NCI-H1694 (cell line): ENCODE results near the gene WASF2.
A peak's percentile ranks its signal among the peaks of the same experiment; 100 is the strongest.
"Not testable (repeated sequence)": the region's sequence is repeated elsewhere in the genome, so short reads cannot be mapped to it uniquely, and the experiment has no call there.

ENCODE experiments used
- DNase-seq: peaks from one replicate; lab custom pipeline; 2025; lab: John Stamatoyannopoulos, UW

Gene WASF2

GRCh38 chr1:27521861-27522431 lies 32.0 kb upstream of the WASF2 start:
- DNase-seq, result peak; percentile 56

- DNase-seq, result peak; percentile 61
Observed at GRCh38 chr1:27521336-27521831, 31.4 kb upstream of the WASF2 start.

DNA sequence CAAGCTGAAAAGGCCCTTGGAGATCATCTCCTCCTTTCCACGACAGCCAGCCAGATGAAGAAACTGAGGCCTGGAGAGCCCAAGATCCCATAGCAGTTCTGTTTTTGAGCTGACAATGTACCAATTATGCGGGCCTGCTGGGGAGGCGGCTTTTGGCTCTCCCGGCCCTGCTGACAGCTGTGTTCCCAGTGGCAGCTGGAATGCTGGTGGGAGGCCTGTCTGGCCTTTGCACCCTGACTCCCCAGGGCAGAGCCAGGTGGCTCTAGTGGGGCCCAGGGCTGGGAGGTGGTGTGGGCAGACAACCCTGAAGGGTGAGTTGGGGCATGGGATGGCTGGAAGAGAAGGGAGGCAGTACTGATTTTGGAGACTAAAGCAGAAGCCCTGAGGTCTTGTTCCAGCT lies 30.7 kb upstream of the WASF2 start:
- no peak for DNase-seq

GRCh38 chr1:27519331-27520258 lies 29.6 kb upstream of the WASF2 start:
- peak; percentile 28 for DNase-seq

DNA sequence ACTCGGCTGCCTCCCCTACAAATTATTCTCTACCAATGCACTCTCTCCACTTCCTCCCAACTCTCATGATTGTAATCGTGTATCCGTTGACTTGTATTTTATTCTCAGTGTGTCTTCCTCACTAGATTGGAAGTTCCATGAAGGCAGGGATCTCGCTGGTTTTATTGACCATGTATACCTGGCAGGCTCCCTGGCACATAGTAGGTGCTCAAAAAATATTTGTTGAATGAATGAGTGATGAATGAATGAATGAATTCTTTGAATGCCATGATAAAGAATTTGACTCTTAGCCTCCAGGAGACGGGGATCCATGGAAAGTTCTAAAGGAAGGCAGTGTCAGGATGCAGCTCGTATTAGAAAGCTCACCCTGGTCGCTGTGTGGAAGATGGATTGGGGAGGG lies 28.8 kb upstream of the WASF2 start:
- DNase-seq, result no peak

DNA sequence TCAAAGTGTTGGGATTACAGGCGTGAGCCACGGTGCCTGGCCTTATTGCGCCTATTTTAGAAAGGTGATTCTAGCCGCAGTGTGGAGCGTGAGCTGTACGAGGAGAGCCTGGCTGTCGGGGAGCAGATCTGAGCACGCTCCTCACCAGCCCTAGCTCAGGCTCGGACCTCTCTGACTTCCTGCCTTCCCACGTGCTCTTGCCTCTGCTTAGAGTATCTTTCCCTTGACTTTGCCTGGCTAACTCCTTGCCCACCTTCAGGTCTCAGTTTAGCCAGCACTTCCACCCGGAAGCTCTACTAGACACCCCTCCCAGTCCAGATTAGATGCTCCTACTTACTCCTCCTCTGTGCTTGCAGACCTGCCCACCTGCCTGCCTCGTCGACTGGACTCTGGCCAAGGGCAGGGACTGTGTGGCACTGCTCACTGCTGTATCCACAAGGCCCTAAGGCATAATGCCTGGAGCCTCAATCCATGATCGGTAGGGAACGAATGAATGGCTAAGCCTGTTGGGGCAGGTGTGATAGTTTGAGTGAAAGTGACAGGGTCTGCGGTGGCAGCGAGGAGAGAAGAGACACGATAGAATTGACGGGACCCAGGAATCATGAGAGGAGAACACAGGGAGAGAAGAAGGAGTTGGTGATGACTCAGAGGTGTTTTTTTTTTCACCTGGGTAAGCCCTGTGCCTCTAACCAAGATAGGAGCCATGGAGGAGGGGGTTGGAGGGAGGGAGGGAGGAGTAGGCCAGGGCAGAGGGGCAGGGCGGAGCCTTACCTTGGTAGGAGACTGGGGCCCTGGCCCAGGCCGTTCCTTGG lies 28.1 kb upstream of the WASF2 start:
- DNase-seq, result no peak

- DNase-seq, result no peak
Observed at GRCh38 chr1:27517301-27517700, 27.3 kb upstream of the WASF2 start.

DNA sequence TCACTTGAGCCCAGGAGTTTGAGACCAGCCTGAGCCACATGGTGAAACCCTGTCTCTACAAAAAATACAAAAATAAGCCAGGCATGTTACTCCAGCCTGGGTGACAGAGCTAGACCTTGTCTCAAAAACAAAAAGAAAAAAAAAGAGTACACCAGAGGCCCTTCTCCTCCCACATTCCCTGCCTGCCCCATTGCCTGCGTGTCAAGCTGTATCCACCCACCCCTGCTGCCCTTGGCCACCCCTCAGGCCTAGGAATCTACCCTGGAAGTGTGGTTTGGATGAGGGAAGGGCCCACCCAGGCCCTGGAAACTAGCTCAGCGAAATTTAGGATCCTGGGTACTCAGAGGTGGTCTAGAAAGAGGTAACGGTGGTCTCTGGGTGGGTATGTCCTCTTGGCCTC lies 25.7 kb upstream of the WASF2 start:
- DNase-seq, result no peak

GRCh38 chr1:27513958-27514357 lies 24.0 kb upstream of the WASF2 start:
- DNase-seq, result no peak

DNA sequence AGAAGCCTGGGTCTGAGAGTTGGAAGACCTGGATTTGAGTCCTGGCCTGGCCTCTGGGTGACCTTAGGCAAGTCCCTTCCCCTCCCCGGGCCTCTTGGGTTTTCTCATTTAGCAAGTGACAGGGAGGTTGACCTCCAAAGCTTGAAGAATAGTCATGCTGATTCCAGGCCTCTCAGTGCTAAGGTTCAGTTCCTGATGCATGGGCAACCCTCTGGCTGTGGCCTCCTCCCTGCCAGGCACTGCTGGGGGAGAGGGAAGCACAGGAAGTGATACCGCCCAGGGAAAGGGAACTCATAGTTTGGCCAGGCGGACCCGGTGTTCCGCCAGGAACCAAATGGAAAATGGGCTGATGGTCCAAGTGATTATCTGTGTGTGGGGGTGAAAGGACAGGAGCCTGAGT lies 23.6 kb upstream of the WASF2 start:
- no peak for DNase-seq

GRCh38 chr1:27509127-27510080 lies 19.4 kb upstream of the WASF2 start:
- no peak for DNase-seq

DNA sequence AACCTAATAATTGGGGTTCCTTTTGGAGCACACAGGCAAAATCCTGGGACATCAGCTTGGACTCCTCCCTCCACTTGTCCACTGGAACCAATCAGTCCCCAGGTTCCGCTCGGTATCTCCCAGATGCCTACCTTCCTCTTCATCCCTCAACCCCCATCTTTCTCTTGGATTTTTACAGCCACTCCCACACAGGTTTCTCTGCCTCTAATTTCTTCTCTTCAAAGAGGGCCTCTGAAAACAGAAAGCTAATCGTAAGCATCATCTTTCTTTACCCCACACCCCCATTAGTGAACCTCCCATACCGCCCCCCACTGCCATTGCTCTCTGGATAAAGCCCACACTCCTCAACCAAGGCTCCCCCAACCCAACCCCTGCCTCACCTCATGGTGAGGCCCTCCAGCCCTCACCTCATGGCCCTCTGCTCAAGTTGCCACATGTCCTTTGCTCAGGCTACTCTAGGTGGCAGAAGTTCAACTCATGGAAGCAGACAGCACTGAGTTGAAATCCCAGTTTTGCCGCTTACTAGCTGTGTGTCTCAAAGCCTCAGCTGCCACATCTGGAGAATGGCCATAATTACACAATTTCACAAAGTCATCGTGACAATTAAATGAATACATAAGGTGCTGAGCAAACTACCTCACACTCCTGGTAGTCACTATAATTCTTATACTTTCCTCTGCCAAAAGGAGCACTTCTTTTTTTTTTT lies 18.1 kb upstream of the WASF2 start:
- DNase-seq, result no peak

DNA sequence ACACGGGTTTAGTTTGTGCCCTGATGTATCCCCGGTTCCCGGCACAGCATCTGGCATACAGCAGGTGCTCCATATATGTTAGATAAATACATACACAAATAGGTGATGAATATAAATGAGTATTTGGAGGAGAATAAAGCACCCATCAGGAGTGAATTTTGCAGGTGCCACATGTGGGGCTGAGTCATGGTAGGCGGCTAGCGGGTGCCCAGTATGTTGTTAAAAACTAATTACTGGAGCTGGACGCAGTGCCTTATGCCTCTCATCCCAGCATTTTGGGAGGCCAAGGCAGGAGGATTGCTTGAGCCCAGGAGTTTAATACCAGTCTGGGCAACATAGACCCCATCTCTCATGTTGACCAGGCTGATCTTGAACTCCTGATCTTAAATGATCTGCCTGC lies 16.7 kb upstream of the WASF2 start:
- no peak for DNase-seq

GRCh38 chr1:27505420-27505680 lies 15.4 kb upstream of the WASF2 start:
- no peak for DNase-seq

DNA sequence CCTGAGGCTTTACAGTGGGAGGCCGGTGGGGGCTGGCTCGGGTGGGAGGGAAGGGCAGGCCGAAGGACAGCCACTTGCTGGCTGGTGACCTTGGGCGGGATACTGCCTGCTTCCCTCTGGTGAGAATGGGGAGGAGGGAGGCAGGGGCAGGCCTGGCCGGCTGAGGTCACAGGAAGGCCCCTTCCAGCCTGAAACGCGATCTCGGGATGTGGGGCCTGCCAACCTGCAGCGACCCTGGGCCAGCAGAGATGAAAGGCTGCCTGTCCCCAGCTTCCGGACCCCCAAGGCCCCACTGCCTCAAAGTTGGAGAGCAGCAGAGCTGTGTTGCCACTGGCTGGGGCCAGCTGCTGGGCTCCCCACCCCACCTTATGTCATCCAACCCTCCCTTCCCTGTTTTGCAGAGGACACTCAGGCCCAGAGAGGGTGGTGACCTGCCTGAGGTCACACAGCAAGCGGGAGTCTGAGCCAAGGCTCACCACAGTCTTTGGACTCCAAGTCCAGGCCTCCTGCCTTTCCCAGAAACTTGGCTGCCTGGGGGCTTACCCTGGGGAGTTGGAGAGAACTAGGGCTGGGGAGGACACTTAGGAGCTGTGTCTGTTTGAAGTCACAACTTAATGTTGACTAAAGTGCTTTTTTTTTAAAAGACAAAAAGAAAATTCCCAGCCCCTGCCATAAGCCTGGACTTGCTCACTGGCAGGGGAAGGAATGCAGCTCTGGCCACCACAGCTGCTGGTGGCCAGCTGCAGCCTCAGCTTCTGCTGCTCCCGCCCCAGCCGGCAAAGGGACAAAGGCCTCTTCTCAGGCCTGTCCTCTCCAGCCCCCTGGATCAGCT lies 14.8 kb upstream of the WASF2 start:
- DNase-seq, result no peak

GRCh38 chr1:27503844-27504587 lies 14.0 kb upstream of the WASF2 start:
- DNase-seq, result no peak

DNA sequence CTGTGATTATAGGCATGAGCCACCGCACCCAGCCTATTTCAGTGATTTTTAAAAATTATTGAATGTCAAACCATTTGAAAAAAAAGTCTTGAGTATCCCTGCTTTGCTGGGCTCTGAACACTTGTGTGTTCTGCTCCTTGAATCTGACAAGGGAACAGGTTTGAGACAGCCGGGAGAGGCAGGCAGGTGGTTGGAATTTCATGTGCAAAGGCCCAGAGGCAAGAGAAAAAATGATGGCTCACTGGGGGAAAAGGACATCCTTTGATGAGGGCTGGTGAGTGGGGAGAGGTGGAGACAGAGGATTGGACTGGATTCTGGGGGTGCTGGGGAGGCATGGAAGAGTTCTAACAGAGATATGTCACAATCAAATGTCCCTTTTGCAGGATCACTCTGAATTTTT lies 13.1 kb upstream of the WASF2 start:
- no peak for DNase-seq

- not testable (repeated sequence) for DNase-seq
Observed at GRCh38 chr1:27501159-27501558, 11.2 kb upstream of the WASF2 start.

DNA sequence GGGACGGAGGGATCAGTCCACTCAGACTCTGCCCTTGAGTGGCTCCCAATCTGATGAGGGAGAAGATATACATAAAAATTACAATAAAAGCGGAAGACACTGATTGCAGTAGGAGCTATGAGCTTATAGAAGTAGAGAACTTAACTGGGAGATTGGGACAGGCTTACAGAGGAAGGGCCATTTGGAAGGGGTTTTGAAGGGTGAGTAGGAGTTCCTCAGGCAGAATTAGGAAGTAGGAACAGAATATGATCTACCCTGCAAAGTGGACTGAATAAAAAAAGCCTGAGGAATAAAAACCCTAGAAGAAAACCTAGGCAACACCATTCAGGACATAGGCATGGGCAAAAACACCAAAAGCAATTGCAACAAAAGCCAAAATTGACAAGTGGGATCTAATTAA lies 9.2 kb upstream of the WASF2 start:
- no peak for DNase-seq
